ENCODE measurements around the gene IGFBP4.

GRCh38 chr17:40456396-40456951 is 13.2 kb downstream of the IGFBP4 start:
- TF ChIP-seq CTCF (IDR thresholded peaks at IDR 0.05) (no peak), ZFX (IDR thresholded peaks at IDR 0.05; ENCODE audit: borderline replicate concordance) (no peak)
